Measurements from ENCODE around the gene HAVCR2.

DNA sequence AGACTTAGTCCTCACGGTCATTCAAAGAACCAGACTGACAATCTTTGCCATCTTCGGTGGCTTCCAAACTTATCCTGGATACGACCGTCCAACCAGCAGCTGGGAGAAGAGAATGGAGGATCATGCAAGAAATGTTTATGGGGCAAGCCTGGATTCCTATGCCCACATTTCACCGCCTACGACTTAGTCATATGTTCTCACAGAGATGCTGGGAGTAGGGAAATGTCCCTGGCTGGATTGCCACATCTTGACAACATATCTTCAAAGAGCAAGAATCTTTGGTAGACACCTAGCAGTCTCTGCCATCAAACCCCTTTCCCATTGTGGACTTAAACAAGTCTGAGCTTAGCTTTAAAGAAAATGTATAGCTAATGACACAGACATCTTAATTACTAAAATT is 28.8 kb upstream of the HAVCR2 start:
- no peak for TF ChIP-seq TCF7L2 (IDR thresholded peaks at IDR 0.05; ENCODE audit: borderline replicate concordance, low read depth, low read length)
- no peak for TF ChIP-seq ZNF155 (tag by site-specific recombination; IDR thresholded peaks at IDR 0.05)
- TF ChIP-seq CTCF (tag by site-specific recombination; IDR thresholded peaks at IDR 0.05): no peak
- TF ChIP-seq KLF7 (tag by site-specific recombination; IDR thresholded peaks at IDR 0.05; ENCODE audit: borderline replicate concordance): no peak
- TF ChIP-seq ZNF121 (tag by site-specific recombination; IDR thresholded peaks at IDR 0.05): no peak
- no peak for TF ChIP-seq ZNF202 (tag by site-specific recombination; IDR thresholded peaks at IDR 0.05; ENCODE audit: borderline replicate concordance)
- TF ChIP-seq, protein P1, sequence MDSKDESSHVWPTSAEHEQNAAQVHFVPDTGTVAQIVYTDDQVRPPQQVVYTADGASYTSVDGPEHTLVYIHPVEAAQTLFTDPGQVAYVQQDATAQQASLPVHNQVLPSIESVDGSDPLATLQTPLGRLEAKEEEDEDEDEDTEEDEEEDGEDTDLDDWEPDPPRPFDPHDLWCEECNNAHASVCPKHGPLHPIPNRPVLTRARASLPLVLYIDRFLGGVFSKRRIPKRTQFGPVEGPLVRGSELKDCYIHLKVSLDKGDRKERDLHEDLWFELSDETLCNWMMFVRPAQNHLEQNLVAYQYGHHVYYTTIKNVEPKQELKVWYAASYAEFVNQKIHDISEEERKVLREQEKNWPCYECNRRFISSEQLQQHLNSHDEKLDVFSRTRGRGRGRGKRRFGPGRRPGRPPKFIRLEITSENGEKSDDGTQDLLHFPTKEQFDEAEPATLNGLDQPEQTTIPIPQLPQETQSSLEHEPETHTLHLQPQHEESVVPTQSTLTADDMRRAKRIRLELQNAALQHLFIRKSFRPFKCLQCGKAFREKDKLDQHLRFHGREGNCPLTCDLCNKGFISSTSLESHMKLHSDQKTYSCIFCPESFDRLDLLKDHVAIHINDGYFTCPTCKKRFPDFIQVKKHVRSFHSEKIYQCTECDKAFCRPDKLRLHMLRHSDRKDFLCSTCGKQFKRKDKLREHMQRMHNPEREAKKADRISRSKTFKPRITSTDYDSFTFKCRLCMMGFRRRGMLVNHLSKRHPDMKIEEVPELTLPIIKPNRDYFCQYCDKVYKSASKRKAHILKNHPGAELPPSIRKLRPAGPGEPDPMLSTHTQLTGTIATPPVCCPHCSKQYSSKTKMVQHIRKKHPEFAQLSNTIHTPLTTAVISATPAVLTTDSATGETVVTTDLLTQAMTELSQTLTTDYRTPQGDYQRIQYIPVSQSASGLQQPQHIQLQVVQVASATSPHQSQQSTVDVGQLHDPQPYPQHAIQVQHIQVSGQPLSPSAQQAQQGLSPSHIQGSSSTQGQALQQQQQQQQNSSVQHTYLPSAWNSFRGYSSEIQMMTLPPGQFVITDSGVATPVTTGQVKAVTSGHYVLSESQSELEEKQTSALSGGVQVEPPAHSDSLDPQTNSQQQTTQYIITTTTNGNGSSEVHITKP (tag by site-specific recombination; IDR thresholded peaks at IDR 0.05): no peak
- TF ChIP-seq ZNF24 (tag by site-specific recombination; IDR thresholded peaks at IDR 0.05): no peak

Data from HEK293 (cell line).